Neural crest cell (in vitro differentiated cells): Measurements from ENCODE around the gene SQSTM1. TPM values are rescaled to one million over a fixed set of nuclear protein-coding genes. Genes with fewer than 3 reads are reported as not detected.
A peak's percentile ranks its signal among the peaks of the same experiment; 100 is the strongest.

Source experiments
- DNase-seq: peaks from one replicate; pipeline ENCODE4 v3.0.0; 2021; ENCODE audit warnings: low read depth, mixed read lengths, low spot score
- H3K27ac Mint-ChIP-seq: one replicate; pipeline ENCODE4 v1.8.0; 2021; ENCODE audit warnings: mild to moderate bottlenecking, mixed read lengths; ENCODE audit not compliant: unreplicated experiment
- H3K27me3 Mint-ChIP-seq: 2 replicates; pipeline ENCODE4 v1.8.0; 2021; ENCODE audit warnings: low read depth, mild to moderate bottlenecking, mixed read lengths
- H3K36me3 Mint-ChIP-seq: 2 replicates; pipeline ENCODE4 v1.8.0; 2021; ENCODE audit warnings: low read depth, mild to moderate bottlenecking, mixed read lengths
- H3K4me1 Mint-ChIP-seq: 2 replicates; pipeline ENCODE4 v1.8.0; 2021; ENCODE audit warnings: mixed read lengths
- H3K4me3 Mint-ChIP-seq: one replicate; pipeline ENCODE4 v1.8.0; 2021; ENCODE audit warnings: mild to moderate bottlenecking, mixed read lengths
- H3K9me3 Mint-ChIP-seq: 2 replicates; pipeline ENCODE4 v1.8.0; 2021; ENCODE audit warnings: mixed read lengths
- CTCF ChIP-seq: fragments of 200-600 bp; sonication (generic); conservative IDR thresholded peaks from 2 replicates; pipeline ENCODE4 v1.5.0; 2021; ENCODE audit warnings: antibody characterized with exemption, mild to moderate bottlenecking
- total RNA-seq: library from RNA; stranded (reverse); gene quantifications from 2 replicates; pipeline ENCODE4 v1.2.1, GENCODE V29; 2021

Gene SQSTM1
- total RNA-seq, 1 donor from 2014 or later, result 69.5 TPM

GRCh38 chr5:179814090-179814489, 6.6 kb upstream of the SQSTM1 start:
- H3K4me3 Mint-ChIP-seq, result peak overlapping the region; percentile 69
- no peak for TF ChIP-seq CTCF
- no peak overlapping the region for H3K27ac Mint-ChIP-seq
- H3K36me3 Mint-ChIP-seq, result peaks cover 9% of the 10 kb centered on the region
- peaks cover 15% of the 10 kb centered on the region for H3K4me1 Mint-ChIP-seq
- H3K27me3 Mint-ChIP-seq, result peaks cover 6% of the 10 kb centered on the region
- H3K9me3 Mint-ChIP-seq, result no peaks in the 10 kb centered on the region
- DNase-seq, result no peak

GRCh38 chr5:179815491-179816249, 5.0 kb upstream of the SQSTM1 start:
- Mint-ChIP-seq H3K27me3 (peaks cover 9% of the 10 kb centered on the region), H3K4me3 (peak overlapping the region; percentile 77), H3K36me3 (peaks cover 9% of the 10 kb centered on the region), H3K27ac (no peak overlapping the region), H3K9me3 (no peaks in the 10 kb centered on the region), H3K4me1 (peaks cover 22% of the 10 kb centered on the region)
- no peak for DNase-seq
- TF ChIP-seq CTCF, result no peak

GRCh38 chr5:179816401-179816795, 4.3 kb upstream of the SQSTM1 start:
- H3K27ac Mint-ChIP-seq, result no peak overlapping the region
- no peaks in the 10 kb centered on the region for H3K9me3 Mint-ChIP-seq
- peaks cover 9% of the 10 kb centered on the region for H3K27me3 Mint-ChIP-seq
- H3K4me3 Mint-ChIP-seq, result peak overlapping the region; percentile 77
- H3K36me3 Mint-ChIP-seq, result peaks cover 9% of the 10 kb centered on the region
- H3K4me1 Mint-ChIP-seq, result peaks cover 22% of the 10 kb centered on the region
- no peak for TF ChIP-seq CTCF
- no peak for DNase-seq

- no peak for DNase-seq
- no peak for TF ChIP-seq CTCF
- Mint-ChIP-seq H3K4me1 (peaks cover 27% of the 10 kb centered on the region), H3K4me3 (peak overlapping the region; percentile 88), H3K9me3 (no peaks in the 10 kb centered on the region), H3K27ac (no peak overlapping the region), H3K36me3 (peaks cover 9% of the 10 kb centered on the region), H3K27me3 (peaks cover 12% of the 10 kb centered on the region)
These were observed 3.8 kb upstream of the SQSTM1 start for GRCh38 chr5:179816796-179817469.

- Mint-ChIP-seq H3K4me3 (peak overlapping the region; percentile 88), H3K36me3 (peaks cover 9% of the 10 kb centered on the region), H3K9me3 (no peaks in the 10 kb centered on the region), H3K4me1 (peaks cover 32% of the 10 kb centered on the region), H3K27me3 (peaks cover 12% of the 10 kb centered on the region), H3K27ac (no peak overlapping the region)
- TF ChIP-seq CTCF, result no peak
- DNase-seq, result no peak
These were observed 3.2 kb upstream of the SQSTM1 start for GRCh38 chr5:179817470-179817840.
